GM12892 (cell line): ENCODE results near the gene NEDD8.

ENCODE experiments used
- POLR2A ChIP-seq: IDR thresholded peaks from 2 replicates; pipeline ENCODE4 v1.6.1; 2011; ENCODE audit warnings: low read depth, low read length, control low read depth
- POLR2AphosphoS5 ChIP-seq: IDR thresholded peaks from 2 replicates; pipeline ENCODE4 v1.6.1; 2011; ENCODE audit warnings: low read depth, low read length, control low read depth

- TF ChIP-seq POLR2A (no peak), POLR2AphosphoS5 (no peak)
These were observed 37.9 kb upstream of the NEDD8 start for GRCh38 chr14:24269910-24270536.
